Superior temporal gyrus (tissue), 1 donor: ENCODE data around the gene REN.

Experiments
- DNase-seq: peaks from one replicate; pipeline ENCODE4 v3.0.0-alpha.2; 2016; ENCODE audit errors: extremely low spot score

The REN gene

GRCh38 chr1:204154568-204155255, 11.4 kb downstream of the REN start:
- no peak for DNase-seq

- DNase-seq = no peak
Measured at GRCh38 chr1:204153667-204154066, 12.5 kb downstream of the REN start.

GRCh38 chr1:204152310-204153044, 13.7 kb downstream of the REN start:
- DNase-seq = no peak

- no peak for DNase-seq
Measured at GRCh38 chr1:204151552-204152309, 14.4 kb downstream of the REN start, which contains the start of gene ETNK2. TSS of gene ETNK2 (minus strand) at chr1:204152044. CDS start at chr1:204151852, 192 bp downstream.

- DNase-seq = no peak
Measured at GRCh38 chr1:204150702-204151551, 15.2 kb downstream of the REN start.

- DNase-seq = no peak
Measured at GRCh38 chr1:204149635-204150565, 16.2 kb downstream of the REN start.

GRCh38 chr1:204149107-204149506, 17.0 kb downstream of the REN start:
- no peak for DNase-seq

- no peak for DNase-seq
Measured at GRCh38 chr1:204147406-204148383, 18.4 kb downstream of the REN start.

- no peak for DNase-seq
Measured at GRCh38 chr1:204146965-204147364, 19.2 kb downstream of the REN start.

- no peak for DNase-seq
Measured at GRCh38 chr1:204146309-204146708, 19.8 kb downstream of the REN start.

GRCh38 chr1:204145033-204145504, 21.1 kb downstream of the REN start:
- no peak for DNase-seq

GRCh38 chr1:204143276-204144041, 22.7 kb downstream of the REN start:
- no peak for DNase-seq

GRCh38 chr1:204142032-204142974, 23.8 kb downstream of the REN start:
- no peak for DNase-seq

- no peak for DNase-seq
Measured at GRCh38 chr1:204141131-204141530, 25.0 kb downstream of the REN start.

- no peak for DNase-seq
Measured at GRCh38 chr1:204139952-204140351, 26.2 kb downstream of the REN start.

GRCh38 chr1:204139088-204139487, 27.0 kb downstream of the REN start:
- DNase-seq = no peak

- no peak for DNase-seq
Measured at GRCh38 chr1:204136814-204137213, 29.3 kb downstream of the REN start.
